ENCODE measurements around the gene LYPD6B. TPM values are rescaled to one million over a fixed set of nuclear protein-coding genes. Genes with fewer than 3 reads are reported as not detected.

The LYPD6B gene
- total RNA-seq, 1 donor from 2014 or later: 27.2 TPM

- Mint-ChIP-seq H3K27ac (no peak overlapping the region), H3K4me1 (peaks cover 51% of the 10 kb centered on the region), H3K4me3 (no peak overlapping the region), H3K9me3 (peaks cover 6% of the 10 kb centered on the region), H3K27me3 (ENCODE audit: low read depth) (no peaks in the 10 kb centered on the region), H3K36me3 (peaks cover 11% of the 10 kb centered on the region)
- TF ChIP-seq CTCF (IDR thresholded peaks at IDR 0.05; ENCODE audit: unreplicated experiment): no peak
- DNase-seq (ENCODE audit: low spot score in 2 of 2, unreplicated experiment in 2 of 2): no peak
Measured at GRCh38 chr2:149084924-149085795, 46.7 kb downstream of the LYPD6B start.

GRCh38 chr2:149087751-149088150 is 49.3 kb downstream of the LYPD6B start:
- H3K4me3 Mint-ChIP-seq: no peak overlapping the region
- H3K27me3 Mint-ChIP-seq (ENCODE audit: low read depth): no peaks in the 10 kb centered on the region
- no peak overlapping the region for H3K27ac Mint-ChIP-seq
- DNase-seq (ENCODE audit: low spot score in 2 of 2, unreplicated experiment in 2 of 2): no peak
- peaks cover 6% of the 10 kb centered on the region for H3K9me3 Mint-ChIP-seq
- peak; percentile 63 for TF ChIP-seq CTCF (IDR thresholded peaks at IDR 0.05; ENCODE audit: unreplicated experiment)
- H3K36me3 Mint-ChIP-seq: peaks cover 11% of the 10 kb centered on the region
- peaks cover 33% of the 10 kb centered on the region for H3K4me1 Mint-ChIP-seq

- TF ChIP-seq CTCF (IDR thresholded peaks at IDR 0.05; ENCODE audit: unreplicated experiment): no peak
- Mint-ChIP-seq H3K27me3 (ENCODE audit: low read depth) (no peaks in the 10 kb centered on the region), H3K4me3 (no peak overlapping the region), H3K27ac (no peak overlapping the region), H3K9me3 (peaks cover 6% of the 10 kb centered on the region), H3K4me1 (peaks cover 28% of the 10 kb centered on the region), H3K36me3 (peaks cover 11% of the 10 kb centered on the region)
- DNase-seq (ENCODE audit: low spot score in 2 of 2, unreplicated experiment in 2 of 2): no peak
Measured at GRCh38 chr2:149089068-149089467, 50.6 kb downstream of the LYPD6B start.

GRCh38 chr2:149090706-149091105 is 52.2 kb downstream of the LYPD6B start:
- Mint-ChIP-seq H3K4me1 (peaks cover 21% of the 10 kb centered on the region), H3K36me3 (peaks cover 8% of the 10 kb centered on the region), H3K4me3 (no peak overlapping the region), H3K27ac (no peak overlapping the region), H3K27me3 (ENCODE audit: low read depth) (no peaks in the 10 kb centered on the region), H3K9me3 (peaks cover 6% of the 10 kb centered on the region)
- no peak for DNase-seq (ENCODE audit: low spot score in 2 of 2, unreplicated experiment in 2 of 2)
- TF ChIP-seq CTCF (IDR thresholded peaks at IDR 0.05; ENCODE audit: unreplicated experiment): no peak

GRCh38 chr2:149093579-149093978 is 55.1 kb downstream of the LYPD6B start:
- peaks cover under 1% of the 10 kb centered on the region for H3K36me3 Mint-ChIP-seq
- no peaks in the 10 kb centered on the region for H3K27me3 Mint-ChIP-seq (ENCODE audit: low read depth)
- no peak overlapping the region for H3K27ac Mint-ChIP-seq
- no peak overlapping the region for H3K4me3 Mint-ChIP-seq
- DNase-seq (ENCODE audit: low spot score in 2 of 2, unreplicated experiment in 2 of 2): no peak
- no peak for TF ChIP-seq CTCF (IDR thresholded peaks at IDR 0.05; ENCODE audit: unreplicated experiment)
- peaks cover 33% of the 10 kb centered on the region for H3K4me1 Mint-ChIP-seq
- H3K9me3 Mint-ChIP-seq: no peaks in the 10 kb centered on the region
